Peyer's patch (tissue), 4 donors: ENCODE data around the gene ARF3. TPM values are rescaled to one million over a fixed set of nuclear protein-coding genes. Genes with fewer than 3 reads are reported as not detected.
A peak's percentile ranks its signal among the peaks of the same experiment; 100 is the strongest.

ENCODE experiments used
- DNase-seq, 3 donors: peaks; one replicate each; pipeline ENCODE4 v3.0.0-alpha.2; 2017 to 2019
- H3K27ac ChIP-seq, 4 donors: fragments of 200-600 bp; sonication (generic); one replicate each; pipeline ENCODE4 v1.5.1; 2016 to 2019
- H3K27me3 ChIP-seq, 2 donors: fragments of 200-600 bp; sonication (generic); one replicate each; pipeline ENCODE4 v1.5.1; 2019
- H3K36me3 ChIP-seq, 3 donors: fragments of 200-600 bp; sonication (generic); one replicate each; pipeline ENCODE4 v1.5.1; 2016 to 2019
- H3K4me1 ChIP-seq, 4 donors: fragments of 200-600 bp; sonication (generic); one replicate each; pipeline ENCODE4 v1.5.1; 2016 to 2019
- H3K4me3 ChIP-seq, 4 donors: fragments of 200-600 bp; sonication (generic); 1 replicate in 3 of 4; 2 replicates in 1 of 4; pipeline ENCODE4 v1.5.1; 2016 to 2019; ENCODE audit warnings: mild to moderate bottlenecking in 1 of 4
- H3K9me3 ChIP-seq, 4 donors: fragments of 200-600 bp; sonication (generic); one replicate each; pipeline ENCODE4 v1.5.1; 2016 to 2019; ENCODE audit warnings: mild to moderate bottlenecking in 1 of 4
- POLR2A ChIP-seq, 2 donors: fragments of 450-650 bp; IDR thresholded peaks; one replicate each; pipeline ENCODE4 v1.5.1; 2017; ENCODE audit warnings: antibody characterized with exemption in 2 of 2, mild to moderate bottlenecking in 2 of 2, moderate library complexity in 2 of 2
- total RNA-seq, 4 donors: library from RNA; depleted of rRNA; stranded (reverse); fragments of >200 nt; gene quantifications; one replicate each; pipeline ENCODE4 v1.1.0, GENCODE V29; 2016
- TF ChIP-seq, protein P1 (sequence below), 6 experiments: fragments of 450-650 bp in 4 of 6; fragments of 200-600 bp in 2 of 6; sonication (generic) in 1 of 6; IDR thresholded peaks; one replicate each; pipeline ENCODE4 v1.5.1; 2017 to 2019; ENCODE audit warnings: antibody characterized with exemption in 6 of 6, mild to moderate bottlenecking in 3 of 6, moderate library complexity in 1 of 6

ARF3 gene
- total RNA-seq, 4 donors from 2014 or later, result 49.3 to 217 (median 63.5) TPM

DNA sequence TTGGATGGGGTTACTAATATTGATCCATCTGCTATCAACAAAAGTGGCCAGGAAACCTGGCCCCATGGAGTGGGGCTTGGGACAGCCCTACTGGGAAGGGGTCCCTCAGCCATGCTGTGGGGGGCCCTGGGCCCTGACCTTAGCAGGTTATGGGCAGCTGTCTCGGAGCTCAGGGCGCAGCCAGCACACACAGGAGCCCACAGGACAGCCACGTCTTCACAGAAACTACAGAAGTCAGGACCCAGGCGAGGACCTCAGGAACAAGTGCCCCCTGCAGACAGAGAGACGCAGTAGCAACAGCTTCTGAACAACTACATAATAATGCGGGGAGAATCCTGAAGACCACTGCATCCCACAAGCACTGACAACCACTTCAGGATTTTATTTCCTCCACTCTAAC lies 20.1 kb downstream of the ARF3 start:
- H3K27me3 ChIP-seq, result no peaks in the 10 kb centered on the region
- no peak for TF ChIP-seq POLR2A (IDR thresholded peaks at IDR 0.05)
- TF ChIP-seq, protein P1, sequence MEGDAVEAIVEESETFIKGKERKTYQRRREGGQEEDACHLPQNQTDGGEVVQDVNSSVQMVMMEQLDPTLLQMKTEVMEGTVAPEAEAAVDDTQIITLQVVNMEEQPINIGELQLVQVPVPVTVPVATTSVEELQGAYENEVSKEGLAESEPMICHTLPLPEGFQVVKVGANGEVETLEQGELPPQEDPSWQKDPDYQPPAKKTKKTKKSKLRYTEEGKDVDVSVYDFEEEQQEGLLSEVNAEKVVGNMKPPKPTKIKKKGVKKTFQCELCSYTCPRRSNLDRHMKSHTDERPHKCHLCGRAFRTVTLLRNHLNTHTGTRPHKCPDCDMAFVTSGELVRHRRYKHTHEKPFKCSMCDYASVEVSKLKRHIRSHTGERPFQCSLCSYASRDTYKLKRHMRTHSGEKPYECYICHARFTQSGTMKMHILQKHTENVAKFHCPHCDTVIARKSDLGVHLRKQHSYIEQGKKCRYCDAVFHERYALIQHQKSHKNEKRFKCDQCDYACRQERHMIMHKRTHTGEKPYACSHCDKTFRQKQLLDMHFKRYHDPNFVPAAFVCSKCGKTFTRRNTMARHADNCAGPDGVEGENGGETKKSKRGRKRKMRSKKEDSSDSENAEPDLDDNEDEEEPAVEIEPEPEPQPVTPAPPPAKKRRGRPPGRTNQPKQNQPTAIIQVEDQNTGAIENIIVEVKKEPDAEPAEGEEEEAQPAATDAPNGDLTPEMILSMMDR (IDR thresholded peaks at IDR 0.05), result no peak
- no peaks in the 10 kb centered on the region for H3K4me1 ChIP-seq
- H3K9me3 ChIP-seq, result no peaks in the 10 kb centered on the region
- peaks cover 0 to 73% (median 0%) of the 10 kb centered on the region in 3 donors for H3K36me3 ChIP-seq
- no peak overlapping the region for H3K27ac ChIP-seq
- no peak for DNase-seq
- no peak overlapping the region for H3K4me3 ChIP-seq

DNA sequence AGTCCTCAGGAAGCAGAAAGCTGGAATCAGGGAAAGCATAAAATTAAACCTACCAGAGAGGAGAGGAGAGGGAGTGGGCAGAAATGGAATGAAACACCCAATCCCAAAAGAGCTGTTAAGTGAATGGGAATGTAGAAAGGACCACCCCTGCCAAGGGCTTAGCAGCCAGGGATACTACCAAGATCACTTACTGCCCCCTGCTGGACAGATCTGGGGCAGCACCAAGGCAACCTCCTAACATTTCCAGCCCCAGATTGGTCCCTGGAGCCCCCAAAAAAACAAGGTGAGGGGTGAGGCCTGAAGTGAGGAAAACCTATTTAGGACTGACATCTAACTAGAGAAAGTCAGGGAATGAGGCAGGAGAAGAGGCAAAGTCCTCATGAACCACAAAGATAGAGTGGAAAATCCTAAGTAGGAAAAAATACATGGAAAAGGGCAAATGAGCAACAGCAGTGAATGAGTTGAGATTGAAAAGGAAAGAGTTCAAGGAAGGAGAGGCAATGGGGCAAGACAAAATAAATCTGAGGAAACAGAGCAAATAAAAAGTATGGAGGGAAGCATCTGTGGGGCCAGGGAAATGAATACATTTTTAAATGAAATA lies 20.8 kb downstream of the ARF3 start:
- Histone ChIP-seq H3K36me3 (peaks cover 0 to 76% (median 0%) of the 10 kb centered on the region in 3 donors), H3K27ac (no peak overlapping the region), H3K4me1 (no peaks in the 10 kb centered on the region), H3K4me3 (no peak overlapping the region), H3K9me3 (no peaks in the 10 kb centered on the region), H3K27me3 (no peaks in the 10 kb centered on the region)
- peak; percentile 75 to 92 (median 79) for DNase-seq
- no peak for TF ChIP-seq POLR2A (IDR thresholded peaks at IDR 0.05)
- TF ChIP-seq, protein P1 (IDR thresholded peaks at IDR 0.05), result peak; percentile 71 to 93 (median 77)

GRCh38 chr12:48934312-48934706 lies 23.0 kb downstream of the ARF3 start:
- Histone ChIP-seq H3K27ac (peak overlapping the region; percentile 5 to 71 (median 57)), H3K4me1 (no peaks in the 10 kb centered on the region), H3K27me3 (no peaks in the 10 kb centered on the region), H3K36me3 (peaks cover 0 to 78% (median 0%) of the 10 kb centered on the region in 3 donors), H3K4me3 (no peak overlapping the region), H3K9me3 (no peaks in the 10 kb centered on the region)
- TF ChIP-seq, protein P1 (IDR thresholded peaks at IDR 0.05), result peak in 4 of 6 experiments; percentile 17 to 38 (median 30)
- no peak for TF ChIP-seq POLR2A (IDR thresholded peaks at IDR 0.05)
- no peak for DNase-seq

DNA sequence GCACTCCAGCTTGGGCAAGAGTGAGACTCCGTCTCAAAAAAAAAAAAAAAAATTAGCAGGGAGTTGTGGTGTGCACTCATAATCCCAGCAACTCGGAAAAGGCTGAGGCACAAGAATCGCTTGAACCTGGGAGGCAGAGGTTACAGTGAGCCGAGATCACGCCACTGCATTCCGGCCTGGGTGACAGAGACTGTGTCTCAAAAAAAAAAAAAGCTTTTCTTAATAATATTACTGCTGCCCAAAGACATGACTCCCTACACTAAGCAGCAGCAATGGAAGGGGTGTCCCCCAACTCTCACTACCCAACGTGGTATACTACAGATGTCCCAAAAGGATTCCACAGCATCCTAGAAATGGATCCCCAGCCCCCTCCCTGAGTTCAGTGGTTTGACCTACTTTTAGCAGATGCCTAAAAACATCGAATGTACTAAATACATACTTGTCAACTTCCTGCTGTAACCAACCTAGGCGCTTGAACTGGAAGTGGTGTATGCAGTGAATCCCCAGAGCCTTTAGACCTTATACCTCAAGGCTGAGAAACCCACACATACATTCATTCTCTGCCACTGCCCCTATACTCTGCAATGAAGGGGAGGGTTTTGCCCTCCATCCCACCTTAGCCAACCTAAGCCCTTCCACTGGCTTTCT lies 23.5 kb downstream of the ARF3 start:
- peak overlapping the region; percentile 5 to 73 (median 58) for H3K27ac ChIP-seq

GRCh38 chr12:48932878-48933277 lies 24.4 kb downstream of the ARF3 start:
- H3K4me3 ChIP-seq, result peak overlapping the region in 2 of 4 donors; percentile 16
- no peaks in the 10 kb centered on the region for H3K9me3 ChIP-seq
- TF ChIP-seq, protein P1 (IDR thresholded peaks at IDR 0.05), result no peak
- no peak for TF ChIP-seq POLR2A (IDR thresholded peaks at IDR 0.05)
- DNase-seq, result no peak
- peak overlapping the region; percentile 26 to 73 (median 58) for H3K27ac ChIP-seq
- no peaks in the 10 kb centered on the region for H3K27me3 ChIP-seq
- H3K36me3 ChIP-seq, result peaks cover 0 to 70% (median 0%) of the 10 kb centered on the region in 3 donors
- H3K4me1 ChIP-seq, result no peaks in the 10 kb centered on the region

More for the DNA sequence above, 23.5 kb downstream of the ARF3 start:
- peak in 1 of 3 donors; percentile 65 for DNase-seq
- Histone ChIP-seq H3K4me3 (peak overlapping the region in 1 of 4 donors; percentile 16), H3K36me3 (peaks cover 0 to 76% (median 0%) of the 10 kb centered on the region in 3 donors), H3K9me3 (no peaks in the 10 kb centered on the region), H3K4me1 (no peaks in the 10 kb centered on the region), H3K27me3 (no peaks in the 10 kb centered on the region)
- TF ChIP-seq, protein P1 (IDR thresholded peaks at IDR 0.05), result no peak
- TF ChIP-seq POLR2A (IDR thresholded peaks at IDR 0.05), result no peak
